K562 (cell line): ENCODE data around the gene SCARF2. TPM values are rescaled to one million over a fixed set of nuclear protein-coding genes. Genes with fewer than 3 reads are reported as not detected.

ENCODE experiments used
- ATF1 ChIP-seq, 2 experiments: fragments of 450-650 bp in 1 of 2; IDR thresholded peaks; 2 replicates each; pipeline ENCODE4 v1.6.1; 2016; ENCODE audit warnings: missing compliant biosample characterization in 1 of 2, missing genetic modification characterization in 1 of 2
- CC2D1A ChIP-seq: fragments of 450-650 bp; IDR thresholded peaks from 2 replicates; pipeline ENCODE4 v1.6.1; 2017; ENCODE audit warnings: mild to moderate bottlenecking
- E4F1 ChIP-seq: fragments of 250-450 bp; sonication (Bioruptor Pico); IDR thresholded peaks from 2 replicates; pipeline ENCODE4 v1.5.0; 2021; ENCODE audit warnings: mild to moderate bottlenecking, borderline replicate concordance
- ELK1 ChIP-seq: sonication (generic); formaldehyde crosslinking; IDR thresholded peaks from 2 replicates; pipeline ENCODE4 v1.8.1; 2022; ENCODE audit warnings: missing genetic modification reagents
- FIP1L1 ChIP-seq: fragments of 200-400 bp; formaldehyde crosslinking; IDR thresholded peaks from 2 replicates; pipeline ENCODE4 v1.6.1; 2018; ENCODE audit warnings: mild to moderate bottlenecking, low read depth, low read length; ENCODE audit not compliant: poor library complexity, severe bottlenecking
- FOXJ2 ChIP-seq: fragments of 200-800 bp; sonication (Bioruptor generic); IDR thresholded peaks from 2 replicates; pipeline ENCODE4 v1.6.1; 2016; ENCODE audit warnings: missing genetic modification characterization, missing compliant biosample characterization
- FOXP1 ChIP-seq: sonication (generic); formaldehyde crosslinking; IDR thresholded peaks from 2 replicates; pipeline ENCODE4 v1.8.0; 2022; ENCODE audit warnings: mild to moderate bottlenecking, missing genetic modification reagents
- KDM1A ChIP-seq, 2 experiments: fragments of 450-650 bp; IDR thresholded peaks; 2 replicates each; pipeline ENCODE4 v1.6.1; 2016; ENCODE audit warnings: mild to moderate bottlenecking in 2 of 2
- KLF13 ChIP-seq: fragments of 450-650 bp; IDR thresholded peaks from 2 replicates; pipeline ENCODE4 v1.6.1; 2016; ENCODE audit warnings: missing genetic modification characterization, low read depth, mild to moderate bottlenecking, missing compliant biosample characterization, moderate library complexity, borderline replicate concordance
- MECOM ChIP-seq: fragments of 250-450 bp; sonication (Bioruptor Pico); IDR thresholded peaks from 2 replicates; pipeline ENCODE4 v1.8.0; 2022; ENCODE audit warnings: inconsistent platforms
- NR4A1 ChIP-seq, 2 experiments: fragments of 250-450 bp in 1 of 2; fragments of 450-650 bp in 1 of 2; sonication (Bioruptor Pico) in 1 of 2; IDR thresholded peaks; 2 replicates each; pipeline versions ENCODE4 v1.4.0 to v1.6.1; 2016 to 2020; ENCODE audit warnings: mild to moderate bottlenecking in 2 of 2, missing compliant biosample characterization in 1 of 2, missing genetic modification characterization in 1 of 2, moderate library complexity in 1 of 2
- PHTF2 ChIP-seq: fragments of 250-450 bp; sonication (Bioruptor Pico); IDR thresholded peaks from 2 replicates; pipeline ENCODE4 v1.5.0; 2021; ENCODE audit warnings: mild to moderate bottlenecking
- PML ChIP-seq: IDR thresholded peaks from 2 replicates; pipeline ENCODE4 v1.6.1; 2012; ENCODE audit warnings: low read length, inconsistent platforms
- POLR2AphosphoS5 ChIP-seq: IDR thresholded peaks from 2 replicates; pipeline ENCODE4 v1.6.1; 2011; ENCODE audit warnings: mild to moderate bottlenecking, low read depth, low read length, moderate library complexity; ENCODE audit not compliant: control insufficient read depth, insufficient read depth
- SRSF7 ChIP-seq: fragments of 200-400 bp; formaldehyde crosslinking; optimal IDR thresholded peaks from 2 replicates; pipeline ENCODE3; 2017; ENCODE audit warnings: mild to moderate bottlenecking, low read depth, low read length
- TEAD1 ChIP-seq, 2 experiments: fragments of 450-650 bp in 1 of 2; sonication (generic) in 1 of 2; formaldehyde crosslinking; IDR thresholded peaks; 2 replicates each; pipeline versions ENCODE4 v1.4.0 to v1.8.0; 2020 to 2022; ENCODE audit warnings: mild to moderate bottlenecking in 2 of 2, missing genetic modification reagents in 1 of 2
- TRIM24 ChIP-seq, 2 experiments: fragments of 450-650 bp; IDR thresholded peaks; 2 replicates each; pipeline ENCODE4 v1.6.1; 2016
- ZBTB43 ChIP-seq: sonication (generic); formaldehyde crosslinking; IDR thresholded peaks from 2 replicates; pipeline ENCODE4 v1.8.0; 2023; ENCODE audit warnings: mild to moderate bottlenecking, missing genetic modification reagents
- ZNF239 ChIP-seq: fragments of 250-450 bp; sonication (Bioruptor Pico); IDR thresholded peaks from 2 replicates; pipeline ENCODE4 v1.4.0; 2020; ENCODE audit warnings: mild to moderate bottlenecking
- ZNF395 ChIP-seq: fragments of 200-800 bp; sonication (Bioruptor generic); IDR thresholded peaks from 2 replicates; pipeline ENCODE4 v1.6.1; 2017; ENCODE audit warnings: missing genetic modification characterization, missing compliant biosample characterization
- ZNF57 ChIP-seq: fragments of 450-650 bp; formaldehyde crosslinking; IDR thresholded peaks from 2 replicates; pipeline ENCODE4 v1.4.0; 2020; ENCODE audit warnings: mild to moderate bottlenecking, moderate library complexity
- ZNF717 ChIP-seq: fragments of 250-450 bp; sonication (Bioruptor Pico); IDR thresholded peaks from 2 replicates; pipeline ENCODE4 v1.5.0; 2021
- polyA plus RNA-seq, 8 experiments: library from polyadenylated mRNA; depleted of rRNA in 4 of 8; stranded (reverse) in 5 of 8; unstranded in 3 of 8; fragments of >200 nt; fragmentation: Nextera tagmentation in 2 of 8; fragmentation: Illumina TruSeq in 1 of 8; extraction: Ambion mirVana in 2 of 8; extraction: Trizol in 1 of 8; gene quantifications; 2 replicates each; pipeline versions ENCODE4 v1.2.1 to v1.2.3, GENCODE V29; 2011 to 2014; ENCODE audit warnings: inconsistent platforms in 1 of 8, missing spikeins in 1 of 8
- total RNA-seq, 7 experiments: library from RNA; depleted of rRNA in 6 of 7; stranded (reverse); fragments of >200 nt in 6 of 7; fragmentation: Illumina TruSeq in 2 of 7; extraction: Trizol in 2 of 7; gene quantifications; 2 replicates each; pipeline versions ENCODE4 v1.2.1 to v1.2.3, GENCODE V29; 2011 to 2021; ENCODE audit warnings: low replicate concordance in 1 of 7

The SCARF2 gene
- total and polyA plus RNA-seq, 9 of the 15 experiments (the other 6 are each of a cell fraction or from before 2014, with no cell fraction given), result 0.06 to 0.32 (median 0.21) TPM; not detected in 5

- TF ChIP-seq PHTF2 (CRISPR knock-in tag), result peak; percentile 71; the same call in 1 of the 2 replicates
- TF ChIP-seq ZNF57, result no peak; the same call in 1 of the 2 replicates
- TF ChIP-seq ZBTB43 (CRISPR knock-in tag), result no peak
- TF ChIP-seq NR4A1 (CRISPR knock-in tag; IDR thresholded peaks at IDR 0.05), result peak; percentile 68; the same call in 1 of the 2 replicates
- no peak for TF ChIP-seq NR4A1 (tag; IDR thresholded peaks at IDR 0.05)
- TF ChIP-seq POLR2AphosphoS5, result no peak
- no peak for TF ChIP-seq PML
- no peak for TF ChIP-seq E4F1 (CRISPR knock-in tag)
- TF ChIP-seq FOXJ2, result no peak
- TF ChIP-seq ATF1 (CRISPR knock-in tag; IDR thresholded peaks at IDR 0.05), result no peak
- no peak for TF ChIP-seq ATF1 (tag; IDR thresholded peaks at IDR 0.05)
- TF ChIP-seq KLF13 (tag), result peak; percentile 41; the same call in 1 of the 2 replicates
- TF ChIP-seq ZNF717 (CRISPR knock-in tag), result no peak
- TF ChIP-seq MECOM, result no peak
- no peak for TF ChIP-seq ZNF395
- 0 out of 2 replicates have a peak, but pooled peaks have one; percentile 72 for TF ChIP-seq FOXP1 (CRISPR knock-in tag)
- no peak for TF ChIP-seq SRSF7
- no peak for TF ChIP-seq CC2D1A
- no peak; the same call in 1 of the 2 replicates for TF ChIP-seq ELK1 (CRISPR knock-in tag)
- no peak for TF ChIP-seq KDM1A (IDR thresholded peaks at IDR 0.05)
- no peak for TF ChIP-seq ZNF239 (CRISPR knock-in tag)
- TF ChIP-seq FIP1L1, result no peak
- no peak for TF ChIP-seq TRIM24 (IDR thresholded peaks at IDR 0.05)
- TF ChIP-seq TEAD1 (CRISPR knock-in tag; IDR thresholded peaks at IDR 0.05), result peak in 1 of 2 experiments; percentile 31; a peak in 1 of 4 replicates
Observed at GRCh38 chr22:20428496-20429253, 8.9 kb downstream of the SCARF2 start (continued).
